Activated naive CD4-positive, alpha-beta T cell (primary cell): ENCODE results near the gene PDZRN4.
"Not testable (repeated sequence)": the region's sequence is repeated elsewhere in the genome, so short reads cannot be mapped to it uniquely, and the experiment has no call there.

Experiments used
- DNase-seq, 4 experiments: peaks; one replicate each; lab custom pipeline; 2025; lab: John Stamatoyannopoulos, UW

The PDZRN4 gene

DNA sequence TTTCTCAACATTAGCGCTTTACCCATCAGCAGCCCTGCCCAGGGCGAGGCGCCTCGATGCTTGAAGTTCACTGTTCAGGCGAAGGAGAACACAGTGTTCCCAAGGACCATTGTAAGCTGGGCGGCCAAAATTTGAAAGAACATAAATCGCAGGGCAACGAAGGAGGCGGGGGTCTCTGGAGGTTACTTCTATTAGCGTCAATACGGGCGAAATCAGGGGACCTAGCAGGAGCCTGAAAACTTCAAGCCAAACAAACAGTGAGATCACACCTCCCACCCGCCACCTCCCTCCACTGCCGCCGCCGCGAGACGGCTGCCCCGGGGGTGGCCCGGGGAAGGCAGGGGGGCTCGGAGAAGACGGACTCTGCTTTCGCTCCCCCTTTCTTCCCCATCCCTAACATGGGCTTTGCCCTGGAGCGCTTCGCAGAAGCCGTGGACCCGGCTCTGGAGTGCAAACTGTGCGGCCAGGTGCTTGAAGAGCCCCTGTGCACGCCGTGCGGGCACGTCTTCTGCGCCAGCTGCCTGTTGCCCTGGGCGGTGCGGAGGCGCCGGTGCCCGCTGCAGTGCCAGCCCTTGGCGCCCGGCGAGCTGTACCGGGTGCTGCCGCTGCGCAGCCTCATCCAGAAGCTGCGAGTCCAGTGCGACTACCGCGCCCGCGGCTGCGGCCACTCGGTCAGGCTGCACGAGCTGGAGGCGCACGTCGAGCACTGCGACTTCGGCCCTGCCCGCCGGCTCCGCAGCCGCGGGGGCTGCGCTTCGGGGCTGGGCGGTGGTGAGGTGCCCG is at the start of gene PDZRN4:
Gene PDZRN4 (plus strand): TSS at position 263 of the 783 bp plus-strand sequence.
- no peak for DNase-seq

DNA sequence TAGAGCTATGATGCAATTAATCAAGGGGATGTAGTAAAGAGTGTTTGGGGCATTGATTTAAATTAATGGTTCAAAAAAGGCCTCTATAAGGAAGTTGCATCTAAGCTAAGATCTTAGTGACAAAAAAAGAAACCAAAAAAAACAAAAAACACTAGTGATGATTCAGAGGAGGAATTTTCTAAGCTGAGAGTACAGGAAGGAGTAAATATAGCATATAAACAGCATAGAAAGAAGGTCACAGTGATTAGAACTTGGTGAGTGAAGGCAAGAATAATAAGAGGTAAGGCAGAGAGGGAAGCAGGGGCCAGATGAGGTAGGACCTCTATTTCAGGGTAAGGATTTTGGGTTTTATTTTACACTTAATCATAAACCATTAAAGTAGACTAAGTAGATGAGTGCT is 48.0 kb upstream of the PDZRN4 start:
- no peak for DNase-seq

- DNase-seq = no peak
These were observed 47.0 kb upstream of the PDZRN4 start for GRCh38 chr12:41141104-41141503.

- no peak for DNase-seq
These were observed 45.7 kb upstream of the PDZRN4 start for GRCh38 chr12:41142376-41142775.

- no peak for DNase-seq
These were observed 36.3 kb upstream of the PDZRN4 start for GRCh38 chr12:41151793-41152192.

- no peak for DNase-seq
These were observed 25.7 kb upstream of the PDZRN4 start for GRCh38 chr12:41162461-41162860.

GRCh38 chr12:41167701-41168100 is 20.4 kb upstream of the PDZRN4 start:
- DNase-seq = no peak

GRCh38 chr12:41174602-41175001 is 13.5 kb upstream of the PDZRN4 start:
- no peak for DNase-seq

DNA sequence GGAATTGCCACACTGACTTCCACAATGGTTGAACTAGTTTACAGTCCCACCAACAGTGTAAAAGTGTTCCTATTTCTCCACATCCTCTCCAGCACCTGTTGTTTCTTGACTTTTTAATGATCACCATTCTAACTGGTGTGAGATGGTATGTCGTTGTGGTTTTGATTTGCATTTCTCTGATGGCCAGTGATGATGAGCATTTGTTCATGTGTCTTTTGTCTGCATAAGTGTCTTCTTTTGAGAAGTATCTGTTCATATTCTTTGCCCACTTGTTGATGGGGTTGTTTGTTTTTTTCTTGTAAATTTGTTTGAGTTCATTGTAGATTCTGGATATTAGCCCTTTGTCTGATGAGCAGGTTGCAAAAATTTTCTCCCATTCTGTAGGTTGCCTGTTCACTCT is 8.6 kb upstream of the PDZRN4 start:
- not testable (repeated sequence) for DNase-seq

GRCh38 chr12:41184864-41185263 is 3.3 kb upstream of the PDZRN4 start:
- no peak for DNase-seq

DNA sequence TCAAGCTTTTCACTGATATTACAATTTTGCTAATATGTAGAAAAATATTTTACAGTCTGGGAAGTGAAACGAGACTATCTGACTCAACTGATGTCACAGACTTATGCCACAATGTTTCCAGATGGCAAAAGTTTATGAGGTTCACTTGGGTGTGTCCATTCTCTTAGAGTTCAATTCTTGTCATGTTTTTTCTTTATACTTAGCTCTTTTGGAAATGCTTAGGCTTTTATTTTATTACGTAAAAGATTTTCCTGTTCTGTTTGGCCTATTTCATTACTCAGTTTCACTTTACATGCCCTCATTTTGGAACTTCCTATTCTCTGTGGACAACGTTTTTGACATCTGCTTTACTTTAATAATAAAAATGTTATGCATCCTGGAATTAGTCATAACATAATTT is 2.1 kb upstream of the PDZRN4 start:
- no peak for DNase-seq

GRCh38 chr12:41188841-41189394 is 798 bp downstream of the PDZRN4 start:
- DNase-seq = no peak

DNA sequence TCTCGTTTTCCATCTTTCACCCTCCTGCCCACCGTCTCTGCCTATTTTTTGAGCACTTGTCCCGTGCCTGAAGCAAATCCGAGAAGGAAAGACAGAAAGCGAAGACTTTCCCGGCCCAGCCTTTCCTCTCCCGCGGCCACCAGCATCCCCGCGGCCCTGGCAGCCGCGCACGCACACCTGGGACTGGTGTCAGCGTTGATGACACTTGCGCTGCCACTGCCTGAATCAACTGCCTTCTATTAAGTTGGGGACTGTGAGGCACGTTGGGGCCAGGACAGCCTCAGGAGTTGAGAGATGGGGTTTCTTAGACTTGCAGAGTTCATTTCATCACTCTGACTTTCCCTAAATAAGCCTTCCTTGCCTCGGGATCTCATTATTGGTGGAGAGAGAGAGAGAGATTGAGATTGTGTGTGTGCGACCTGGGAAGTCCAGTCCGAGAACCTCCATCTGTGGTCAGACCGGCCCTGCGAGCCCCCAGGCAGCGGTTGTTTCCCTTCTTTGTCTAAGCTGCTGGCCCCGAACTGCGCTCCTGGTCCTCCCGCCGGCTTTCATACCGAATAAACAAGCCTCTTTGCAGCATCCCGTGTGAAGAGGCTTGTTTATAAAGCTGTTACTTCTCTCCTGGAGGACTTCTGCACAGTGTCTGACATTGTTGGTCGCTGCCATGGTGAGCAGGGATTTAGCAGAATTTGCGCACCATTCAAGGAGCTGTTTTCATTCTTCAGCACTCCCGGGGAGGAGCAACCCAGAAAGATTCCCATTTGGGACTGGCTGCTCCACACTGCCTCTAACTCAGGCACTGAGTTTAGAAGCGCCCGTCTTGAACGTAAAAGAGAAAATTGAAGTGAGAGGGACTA is 1.5 kb downstream of the PDZRN4 start:
- no peak for DNase-seq

DNA sequence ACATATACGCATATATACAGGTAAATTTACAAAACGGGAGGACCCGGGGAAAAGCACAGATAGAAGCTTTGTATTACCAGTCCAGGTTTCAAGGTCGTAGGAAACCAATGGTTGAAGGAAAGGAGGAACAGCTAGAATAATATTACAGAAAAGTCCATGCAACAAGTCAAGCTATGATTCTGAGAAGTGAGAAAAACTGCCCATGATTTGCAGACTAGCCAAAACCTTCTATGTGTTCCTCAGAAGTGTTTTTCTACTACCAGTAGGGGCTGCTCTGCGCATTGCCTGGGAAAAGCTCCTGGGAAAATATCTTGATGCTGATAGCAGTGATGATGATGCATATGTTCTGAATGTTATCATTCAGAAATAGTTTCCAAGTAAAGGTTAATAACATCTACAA is 2.2 kb downstream of the PDZRN4 start:
- no peak for DNase-seq

DNA sequence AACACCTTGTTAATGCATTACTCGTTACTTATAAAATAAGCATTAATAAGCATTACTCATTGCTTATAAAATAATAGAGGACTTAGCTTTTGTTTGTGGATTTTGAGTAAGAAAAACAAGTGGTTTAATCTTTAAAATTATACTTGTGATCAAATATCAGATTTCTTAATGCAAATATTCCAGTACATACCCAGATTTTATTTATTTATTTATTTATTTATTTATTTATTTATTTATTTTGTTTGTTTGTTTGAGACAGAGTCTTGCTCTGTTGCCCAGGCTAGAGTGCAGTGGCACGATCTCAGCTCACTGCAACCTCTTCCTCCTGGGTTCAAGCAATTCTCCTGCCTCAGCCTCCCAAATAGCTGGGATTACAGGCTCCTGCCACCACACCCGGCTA is 3.4 kb downstream of the PDZRN4 start:
- DNase-seq = not testable (repeated sequence)

- no peak for DNase-seq
These were observed 5.2 kb downstream of the PDZRN4 start for GRCh38 chr12:41193311-41193710.

DNA sequence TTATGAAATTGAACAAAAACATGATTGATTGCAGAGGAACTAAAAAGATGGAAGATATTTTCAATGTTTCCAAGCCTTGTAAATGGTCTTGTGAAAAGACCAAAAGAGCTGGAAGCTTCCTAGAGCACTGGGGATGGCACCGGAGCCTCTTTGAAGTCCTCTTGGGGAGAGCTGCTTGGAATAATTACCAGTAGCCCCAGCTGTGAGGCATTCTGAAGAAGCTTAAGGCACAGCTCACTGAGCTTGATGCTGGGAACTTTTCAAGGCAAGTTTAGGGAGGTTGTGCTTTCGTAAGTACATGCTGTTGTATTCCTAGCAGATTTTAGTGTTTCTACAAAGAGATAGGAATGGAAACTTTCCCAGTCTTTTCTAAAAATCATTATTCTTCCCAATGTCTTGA is 13.9 kb downstream of the PDZRN4 start:
- DNase-seq = no peak

GRCh38 chr12:41205070-41205709 is 17.1 kb downstream of the PDZRN4 start:
- DNase-seq = no peak

DNA sequence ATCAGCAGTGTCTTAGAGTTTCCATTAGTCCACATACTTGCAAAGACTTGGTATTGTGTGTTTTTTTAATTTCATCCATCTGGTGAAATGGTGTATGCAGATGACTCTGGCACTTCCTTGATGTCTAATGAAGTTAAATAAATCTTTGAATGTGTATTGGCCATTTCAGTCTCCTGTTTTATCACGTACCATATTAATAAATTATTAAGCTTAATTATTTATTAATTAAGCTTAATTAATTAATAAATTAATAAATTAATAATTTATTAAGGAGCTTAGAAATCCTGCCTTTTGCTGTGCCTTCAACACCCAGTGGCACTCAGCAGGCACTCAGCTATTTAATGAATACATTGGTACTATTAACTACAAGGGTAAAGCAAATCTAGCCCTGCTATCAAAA is 18.2 kb downstream of the PDZRN4 start:
- no peak for DNase-seq

DNA sequence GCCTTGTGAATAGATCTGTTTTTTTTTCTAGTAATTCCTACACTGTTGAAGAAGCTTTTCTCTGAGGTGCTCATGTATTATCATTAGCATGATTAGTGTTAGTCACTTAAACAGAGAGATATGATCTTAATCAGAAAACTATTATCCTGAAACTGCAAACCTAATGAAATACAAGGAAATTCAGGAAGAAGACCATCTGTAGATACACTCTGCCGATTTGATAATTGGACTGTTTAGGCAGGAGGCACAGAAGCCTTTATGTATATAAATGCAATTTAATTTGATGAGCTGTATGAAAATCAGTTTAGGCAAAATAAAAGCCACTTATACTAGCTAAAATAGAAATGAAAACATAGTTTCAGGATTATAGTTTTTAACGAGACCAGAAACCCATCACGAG is 23.3 kb downstream of the PDZRN4 start:
- DNase-seq = no peak

GRCh38 chr12:41212625-41213024 is 24.5 kb downstream of the PDZRN4 start:
- no peak for DNase-seq

GRCh38 chr12:41213107-41213506 is 25.0 kb downstream of the PDZRN4 start:
- DNase-seq = no peak
